22Rv1 (cell line): Measurements from ENCODE around the gene TCIRG1.

Experiments used
- ZFX ChIP-seq: fragments of 450-650 bp; IDR thresholded peaks from 2 replicates; pipeline ENCODE4 v1.6.1; 2017; ENCODE audit warnings: antibody characterized with exemption, borderline replicate concordance
- TF ChIP-seq, protein P1 (sequence below): fragments of 450-650 bp; IDR thresholded peaks from 2 replicates; pipeline ENCODE4 v1.5.1; 2017; ENCODE audit warnings: mild to moderate bottlenecking

DNA sequence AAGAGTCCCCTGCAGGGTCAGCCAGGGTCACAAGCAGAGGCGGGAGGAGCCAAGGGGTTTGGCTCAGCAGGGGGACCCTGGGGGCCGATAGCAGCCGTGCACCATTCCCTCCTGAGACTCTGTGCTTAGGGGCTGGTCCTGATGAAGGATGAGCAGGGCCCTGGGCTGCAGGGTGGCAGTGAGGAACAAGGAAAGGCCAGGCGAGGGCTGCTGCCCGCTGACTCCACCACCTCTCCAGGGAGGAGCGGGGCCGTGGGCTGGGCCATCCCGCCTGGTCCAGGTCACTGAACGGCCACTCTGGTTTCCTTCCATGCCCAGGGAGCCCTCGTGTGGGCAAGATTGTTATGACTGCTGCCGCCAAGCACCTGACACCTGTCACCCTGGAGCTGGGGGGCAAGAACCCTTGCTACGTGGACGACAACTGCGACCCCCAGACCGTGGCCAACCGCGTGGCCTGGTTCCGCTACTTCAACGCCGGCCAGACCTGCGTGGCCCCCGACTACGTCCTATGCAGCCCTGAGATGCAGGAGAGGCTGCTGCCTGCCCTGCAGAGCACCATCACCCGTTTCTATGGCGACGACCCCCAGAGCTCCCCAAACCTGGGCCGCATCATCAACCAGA lies 17.5 kb upstream of the TCIRG1 start:
- TF ChIP-seq, protein P1, sequence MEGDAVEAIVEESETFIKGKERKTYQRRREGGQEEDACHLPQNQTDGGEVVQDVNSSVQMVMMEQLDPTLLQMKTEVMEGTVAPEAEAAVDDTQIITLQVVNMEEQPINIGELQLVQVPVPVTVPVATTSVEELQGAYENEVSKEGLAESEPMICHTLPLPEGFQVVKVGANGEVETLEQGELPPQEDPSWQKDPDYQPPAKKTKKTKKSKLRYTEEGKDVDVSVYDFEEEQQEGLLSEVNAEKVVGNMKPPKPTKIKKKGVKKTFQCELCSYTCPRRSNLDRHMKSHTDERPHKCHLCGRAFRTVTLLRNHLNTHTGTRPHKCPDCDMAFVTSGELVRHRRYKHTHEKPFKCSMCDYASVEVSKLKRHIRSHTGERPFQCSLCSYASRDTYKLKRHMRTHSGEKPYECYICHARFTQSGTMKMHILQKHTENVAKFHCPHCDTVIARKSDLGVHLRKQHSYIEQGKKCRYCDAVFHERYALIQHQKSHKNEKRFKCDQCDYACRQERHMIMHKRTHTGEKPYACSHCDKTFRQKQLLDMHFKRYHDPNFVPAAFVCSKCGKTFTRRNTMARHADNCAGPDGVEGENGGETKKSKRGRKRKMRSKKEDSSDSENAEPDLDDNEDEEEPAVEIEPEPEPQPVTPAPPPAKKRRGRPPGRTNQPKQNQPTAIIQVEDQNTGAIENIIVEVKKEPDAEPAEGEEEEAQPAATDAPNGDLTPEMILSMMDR, result peak; percentile 53
- TF ChIP-seq ZFX, result no peak
